K562 treated with DMSO at 1 percent for 24 hours (cell line): ENCODE data around the gene FAM167B. TPM values are rescaled to one million over a fixed set of nuclear protein-coding genes. Genes with fewer than 3 reads are reported as not detected.

Source experiments
- total RNA-seq: library from RNA; unstranded; fragments of 300-600 nt; gene quantifications from 2 replicates; pipeline ENCODE4 v1.2.3, GENCODE V29; 2022; ENCODE audit warnings: low read depth; ENCODE audit not compliant: insufficient read depth

Gene FAM167B
- total RNA-seq = not detected in 2 replicates

DNA sequence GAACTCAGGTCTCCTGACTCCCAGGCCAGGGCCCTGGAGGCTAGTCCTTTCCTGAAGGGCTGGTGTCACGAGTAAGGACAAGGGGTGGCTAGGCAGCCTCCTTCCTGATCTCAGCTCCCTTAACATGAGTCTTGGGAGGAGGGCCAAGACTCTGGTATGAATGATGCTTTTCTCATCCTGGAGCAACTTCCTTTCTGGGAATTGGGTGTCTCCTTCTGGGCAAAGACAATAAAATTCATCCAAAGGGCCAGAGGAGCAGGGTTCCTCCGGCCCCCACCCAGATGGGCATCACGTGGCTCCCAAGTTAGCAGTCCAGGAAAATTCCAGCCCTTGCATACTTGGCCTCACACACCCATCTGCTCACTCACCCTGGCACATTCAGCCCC is at the start of gene FAM167B:
Gene FAM167B (plus strand): TSS at position 335 of the 386 bp plus-strand sequence. CDS start 200 bp downstream, outside the sequence.

DNA sequence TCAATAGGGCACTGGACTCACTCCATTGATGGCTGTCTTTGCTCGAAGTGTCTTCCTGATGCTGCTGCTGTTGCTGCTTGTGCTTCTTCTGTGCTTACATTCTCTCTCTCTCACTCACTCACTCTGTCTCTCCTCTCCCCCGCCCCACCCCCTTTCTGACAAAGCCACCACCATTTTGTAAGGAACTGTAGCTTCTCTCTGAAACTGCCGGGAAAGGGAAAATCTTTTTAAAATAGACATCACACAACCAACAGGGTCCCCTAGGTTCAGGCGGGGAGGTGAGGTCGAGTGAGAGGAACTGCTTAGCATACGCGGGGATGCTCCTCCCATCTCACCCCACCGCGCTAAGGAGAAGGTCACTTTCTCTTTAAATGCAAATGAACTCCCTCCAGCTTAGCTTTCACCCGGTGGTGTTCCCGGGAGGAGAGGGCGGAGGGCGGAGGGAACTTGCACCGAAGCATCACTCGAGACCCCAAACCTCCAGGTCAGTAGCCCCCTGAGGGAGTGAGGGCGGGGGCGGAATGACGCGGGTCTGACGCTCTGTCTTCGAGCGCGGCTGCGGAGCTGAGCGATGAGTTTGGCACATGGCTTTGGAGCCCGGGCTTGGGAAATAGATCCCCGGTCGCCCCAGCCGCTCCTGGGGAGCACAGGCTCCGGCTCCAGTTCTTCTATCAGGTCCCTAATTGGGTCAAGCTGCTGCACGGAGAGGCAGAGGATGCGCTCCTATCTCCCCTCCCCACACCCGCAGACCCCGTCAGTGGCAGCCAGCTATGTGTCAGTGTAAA is 46.6 kb upstream of the FAM167B start, which contains the start of gene CCDC28B:
Gene CCDC28B (plus strand): TSS at position 370 of the 785 bp plus-strand sequence. CDS start 1,341 bp downstream, outside the sequence.

DNA sequence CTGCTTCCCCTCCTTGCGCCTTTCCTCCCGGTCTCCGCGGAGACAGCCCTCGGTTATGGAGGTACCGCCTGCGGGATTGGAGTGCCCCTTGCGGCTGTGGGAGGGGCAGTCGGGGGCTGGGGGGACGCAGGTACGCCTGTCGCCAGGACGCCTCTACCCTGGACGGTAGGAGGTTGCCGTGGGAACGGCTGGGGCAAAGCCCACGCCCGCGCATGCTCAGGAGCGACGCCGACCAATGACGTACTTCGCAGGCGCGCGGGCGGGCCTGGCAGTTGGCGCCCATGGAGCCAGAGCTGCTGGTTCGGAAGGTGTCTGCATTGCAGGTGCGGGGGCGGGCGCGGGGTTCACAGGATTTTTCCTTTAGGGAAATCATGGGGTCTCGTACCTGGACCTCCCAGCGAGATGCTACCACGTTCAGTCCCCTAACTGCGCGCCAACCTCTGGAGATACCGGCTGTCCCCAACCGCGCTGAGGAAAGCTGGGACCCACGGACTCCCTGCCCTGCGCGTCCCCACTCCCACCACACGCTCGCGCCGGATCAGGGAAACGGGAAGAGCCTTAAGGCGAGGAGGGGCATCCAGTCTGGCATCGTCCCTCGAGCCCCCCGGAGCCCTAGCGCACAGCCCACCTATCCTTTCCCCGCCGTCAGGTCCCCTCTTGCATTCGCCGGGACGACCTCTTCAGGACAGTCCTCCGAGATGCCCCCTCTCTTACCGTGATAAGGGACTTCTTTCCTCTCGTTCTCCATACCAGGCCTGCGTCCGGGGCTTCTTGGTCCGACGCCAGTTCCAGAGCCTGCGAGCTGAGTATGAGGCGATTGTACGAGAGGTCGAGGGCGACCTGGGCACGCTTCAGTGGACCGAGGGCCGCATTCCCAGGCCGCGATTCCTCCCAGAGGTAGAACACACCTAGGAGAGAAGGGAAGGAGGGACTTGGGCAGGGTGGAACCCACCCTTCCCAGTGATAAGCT is 41.3 kb upstream of the FAM167B start, which contains the start of gene IQCC:
Gene IQCC (plus strand): TSS at position 271 of the 970 bp plus-strand sequence. CDS start 11 bp downstream, at position 282.

DNA sequence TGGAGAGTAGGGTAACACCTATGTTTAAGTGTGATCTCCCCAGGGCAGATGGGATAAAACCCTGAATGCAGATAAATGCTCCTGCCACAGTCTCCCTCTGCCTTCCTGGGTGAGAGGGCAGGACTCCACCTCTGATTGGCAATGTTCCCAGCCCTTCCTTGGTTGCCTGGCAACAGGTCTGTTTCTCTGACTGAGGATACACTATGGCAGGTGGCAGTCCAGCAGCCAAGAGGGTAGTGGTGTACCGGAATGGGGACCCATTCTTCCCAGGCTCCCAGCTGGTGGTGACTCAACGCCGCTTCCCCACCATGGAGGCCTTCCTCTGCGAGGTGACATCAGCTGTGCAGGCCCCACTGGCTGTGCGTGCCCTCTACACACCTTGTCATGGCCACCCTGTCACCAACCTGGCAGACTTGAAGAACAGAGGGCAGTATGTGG is 38.1 kb upstream of the FAM167B start, which contains the start of gene DCDC2B:
Gene DCDC2B (plus strand): TSS at position 199 of the 438 bp plus-strand sequence. CDS start 5 bp downstream, at position 204.

DNA sequence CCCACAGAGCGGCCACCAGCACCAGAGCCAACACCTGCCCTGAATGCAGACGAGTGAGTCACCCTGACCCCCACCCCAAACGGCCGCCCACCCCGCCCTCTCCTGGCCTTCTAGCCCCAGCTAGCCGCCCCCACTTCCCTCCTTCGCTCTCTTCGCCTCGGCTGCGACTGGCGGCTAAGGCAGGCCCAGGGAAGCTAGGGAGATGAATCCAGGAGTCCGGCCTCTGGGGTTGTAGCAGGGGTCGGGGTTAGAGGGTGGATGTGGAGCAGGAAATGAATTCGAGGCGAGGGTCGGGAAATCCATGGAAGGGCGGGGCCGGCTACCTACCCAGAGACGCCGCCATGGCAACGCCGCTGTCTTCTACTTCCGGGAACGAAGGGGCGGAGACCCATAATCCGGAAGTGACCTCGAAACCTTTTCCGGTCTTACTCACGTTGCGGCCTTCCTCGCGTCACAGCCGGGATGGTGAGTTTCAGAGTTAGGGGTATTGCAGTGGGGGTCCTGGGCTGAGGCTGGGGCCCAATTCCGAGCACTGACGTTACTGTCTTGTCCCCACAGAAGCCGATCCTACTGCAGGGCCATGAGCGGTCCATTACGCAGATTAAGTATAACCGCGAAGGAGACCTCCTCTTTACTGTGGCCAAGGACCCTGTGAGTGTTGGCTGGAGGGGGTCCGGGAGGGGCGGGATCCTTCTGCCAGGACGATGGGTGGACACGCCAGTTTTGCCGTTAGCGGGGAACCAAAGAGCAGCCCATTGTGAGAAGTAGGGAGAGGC is 24.9 kb upstream of the FAM167B start, which contains the start of the genes EIF3I and TMEM234:
Gene EIF3I (plus strand): TSS at position 428 of the 776 bp plus-strand sequence. CDS start 35 bp downstream, at position 463.
Gene TMEM234 (minus strand): TSS at position 374 of the 776 bp plus-strand sequence. CDS start 31 bp downstream, at position 343.

DNA sequence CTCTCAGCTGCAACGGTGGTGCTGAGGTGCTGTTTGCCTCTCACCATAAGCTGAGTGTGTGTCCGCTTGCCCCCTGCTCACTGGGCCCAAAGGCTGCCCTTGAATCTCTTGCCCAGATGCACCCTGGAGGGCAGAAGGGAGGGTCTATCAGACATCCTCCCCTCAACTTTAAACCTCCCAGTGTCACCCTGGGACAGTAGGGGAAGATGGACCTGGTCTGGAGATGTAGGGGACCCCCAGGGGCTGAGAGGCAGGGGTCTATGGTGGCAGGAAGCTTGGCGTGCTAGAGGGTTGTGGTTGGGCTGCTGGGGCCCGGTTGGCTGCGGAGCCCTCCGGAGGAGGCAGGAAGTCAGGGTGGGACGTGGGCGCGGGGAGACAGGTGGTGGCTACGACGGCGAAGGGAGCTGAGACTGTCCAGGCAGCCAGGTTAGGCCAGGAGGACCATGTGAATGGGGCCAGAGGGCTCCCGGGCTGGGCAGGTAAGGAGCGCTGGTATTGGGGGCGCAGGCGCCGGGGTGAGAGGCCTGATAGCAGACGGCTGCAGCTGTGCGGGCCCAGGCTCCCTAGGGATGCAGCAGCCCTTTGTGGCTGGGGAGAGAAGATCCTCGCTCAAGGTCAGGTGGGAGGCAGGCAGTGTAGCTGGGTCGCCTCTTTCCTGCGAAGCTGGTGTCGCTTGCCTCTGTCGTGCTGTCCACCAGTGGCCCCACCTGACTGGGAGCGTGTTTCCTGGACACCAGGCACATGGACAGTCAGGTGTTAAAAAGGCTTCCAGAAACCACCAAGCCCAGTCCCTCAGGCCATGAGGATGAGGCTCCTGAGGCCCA is 4.1 kb downstream of the FAM167B start, which contains the start of gene LCK:
Gene LCK (plus strand): TSS at position 373 of the 824 bp plus-strand sequence. CDS start 23,065 bp downstream, outside the sequence.

DNA sequence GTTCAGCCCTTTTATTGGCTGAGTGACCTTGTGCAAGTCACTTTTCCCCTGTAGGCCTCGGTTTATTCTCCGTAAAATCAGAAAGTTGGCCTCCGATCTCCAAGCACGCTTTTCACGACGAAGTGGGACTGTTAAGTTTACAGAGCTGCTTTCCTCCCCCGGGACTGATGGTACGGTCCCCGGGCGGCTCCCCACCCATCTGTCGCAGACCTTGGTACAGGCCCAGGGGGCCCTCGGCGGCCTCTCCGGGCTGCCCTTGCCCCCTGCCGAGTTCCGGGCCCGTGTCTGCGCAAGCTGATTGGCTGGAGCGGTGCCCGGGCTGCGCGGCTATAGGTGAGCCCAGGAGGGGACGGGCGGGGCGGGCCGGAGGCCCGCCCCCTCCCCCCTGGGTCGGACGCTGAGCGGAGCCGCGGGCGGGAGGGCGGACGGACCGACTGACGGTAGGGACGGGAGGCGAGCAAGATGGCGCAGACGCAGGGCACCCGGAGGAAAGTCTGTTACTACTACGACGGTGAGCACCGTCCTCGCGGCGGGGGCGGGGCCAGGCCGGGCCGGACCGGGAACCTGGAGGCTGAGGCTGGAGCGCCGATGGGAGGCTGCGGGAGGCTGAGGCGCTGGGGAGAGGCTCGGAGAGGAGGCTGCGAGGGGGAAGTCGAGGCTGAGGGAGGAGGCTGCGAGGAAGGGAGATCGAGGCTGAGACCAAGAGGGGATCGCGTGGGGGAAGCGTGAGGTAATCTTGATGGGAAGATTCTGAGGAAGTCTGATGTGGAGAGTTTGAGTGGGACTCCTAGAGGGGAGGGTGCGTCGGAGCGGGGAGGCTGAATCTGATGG is 44.9 kb downstream of the FAM167B start, which contains the start of gene HDAC1:
Gene HDAC1 (plus strand): TSS at position 376 of the 831 bp plus-strand sequence. CDS start 87 bp downstream, at position 463.

Other genes starting within 250 kb of the FAM167B start
- gene KHDRBS1, start 233.4 kb upstream of the FAM167B start, total RNA-seq = 144 and 155 TPM in 2 replicates
- gene TMEM39B, start 174.3 kb upstream of the FAM167B start, total RNA-seq = 27.9 and 30.6 TPM in 2 replicates
- gene KPNA6, start 139.2 kb upstream of the FAM167B start, total RNA-seq = 20.3 and 20.9 TPM in 2 replicates
- 43.3 and 43.8 TPM in 2 replicates for gene TXLNA, start 67.5 kb upstream of the FAM167B start, total RNA-seq
- 39.0 and 39.9 TPM in 2 replicates for gene CCDC28B, start 46.6 kb upstream of the FAM167B start, total RNA-seq
- gene IQCC, start 41.6 kb upstream of the FAM167B start, total RNA-seq = 5.7 and 6.1 TPM in 2 replicates
- not detected in 2 replicates for gene DCDC2B, start 38.1 kb upstream of the FAM167B start, total RNA-seq
- gene TMEM234, start 24.9 kb upstream of the FAM167B start, total RNA-seq = 11.8 and 14.2 TPM in 2 replicates
- gene EIF3I, start 24.8 kb upstream of the FAM167B start, total RNA-seq = 260 and 263 TPM in 2 replicates
- not detected in 2 replicates for gene LCK, start 4.0 kb downstream of the FAM167B start, total RNA-seq
- 201 and 222 TPM in 2 replicates for gene HDAC1, start 44.9 kb downstream of the FAM167B start, total RNA-seq
- gene MARCKSL1, start 89.0 kb downstream of the FAM167B start, total RNA-seq = 81.0 and 81.4 TPM in 2 replicates
- 13.8 and 16.1 TPM in 2 replicates for gene FAM229A, start 115.3 kb downstream of the FAM167B start, total RNA-seq
- 1.3 and 1.4 TPM in 2 replicates for gene TSSK3, start 115.3 kb downstream of the FAM167B start, total RNA-seq
- gene BSDC1, start 147.2 kb downstream of the FAM167B start, total RNA-seq = 59.5 and 67.9 TPM in 2 replicates
- not detected in 2 replicates for gene ZBTB8B, start 217.8 kb downstream of the FAM167B start, total RNA-seq